Effector memory CD4-positive, alpha-beta T cell (primary cell): ENCODE measurements around the gene TENM4.
"Not testable (repeated sequence)": the region's sequence is repeated elsewhere in the genome, so short reads cannot be mapped to it uniquely, and the experiment has no call there.

Source experiments
- DNase-seq, 3 donors: peaks; one replicate each; pipeline ENCODE4 v3.0.0-alpha.2; 2020
- H3K27ac ChIP-seq: 2 replicates; pipeline ENCODE4 v1.7.0; 2013; ENCODE audit warnings: mild to moderate bottlenecking, low read length, moderate library complexity; ENCODE audit not compliant: insufficient read depth, poor library complexity, severe bottlenecking
- H3K27me3 ChIP-seq: replicated peaks from 2 replicates; pipeline ENCODE4 v1.7.0; 2013; ENCODE audit warnings: mild to moderate bottlenecking, low read length; ENCODE audit not compliant: insufficient read depth, control insufficient read depth, poor library complexity, severe bottlenecking
- H3K36me3 ChIP-seq: 2 replicates; pipeline ENCODE4 v1.7.0; 2013; ENCODE audit warnings: mild to moderate bottlenecking, low read length, moderate library complexity; ENCODE audit not compliant: control insufficient read depth, insufficient read depth
- H3K4me1 ChIP-seq: 2 replicates; pipeline ENCODE4 v1.7.0; 2013; ENCODE audit warnings: low read length, mild to moderate bottlenecking; ENCODE audit not compliant: control insufficient read depth, insufficient read depth, poor library complexity, severe bottlenecking
- H3K4me3 ChIP-seq: 2 replicates; pipeline ENCODE4 v1.7.0; 2013; ENCODE audit warnings: low read length, low read depth, mild to moderate bottlenecking; ENCODE audit not compliant: insufficient read depth, poor library complexity, severe bottlenecking
- H3K9me3 ChIP-seq: 2 replicates; pipeline ENCODE4 v1.7.0; 2013; ENCODE audit warnings: mild to moderate bottlenecking, low read length, moderate library complexity; ENCODE audit not compliant: control insufficient read depth

TENM4 gene

DNA sequence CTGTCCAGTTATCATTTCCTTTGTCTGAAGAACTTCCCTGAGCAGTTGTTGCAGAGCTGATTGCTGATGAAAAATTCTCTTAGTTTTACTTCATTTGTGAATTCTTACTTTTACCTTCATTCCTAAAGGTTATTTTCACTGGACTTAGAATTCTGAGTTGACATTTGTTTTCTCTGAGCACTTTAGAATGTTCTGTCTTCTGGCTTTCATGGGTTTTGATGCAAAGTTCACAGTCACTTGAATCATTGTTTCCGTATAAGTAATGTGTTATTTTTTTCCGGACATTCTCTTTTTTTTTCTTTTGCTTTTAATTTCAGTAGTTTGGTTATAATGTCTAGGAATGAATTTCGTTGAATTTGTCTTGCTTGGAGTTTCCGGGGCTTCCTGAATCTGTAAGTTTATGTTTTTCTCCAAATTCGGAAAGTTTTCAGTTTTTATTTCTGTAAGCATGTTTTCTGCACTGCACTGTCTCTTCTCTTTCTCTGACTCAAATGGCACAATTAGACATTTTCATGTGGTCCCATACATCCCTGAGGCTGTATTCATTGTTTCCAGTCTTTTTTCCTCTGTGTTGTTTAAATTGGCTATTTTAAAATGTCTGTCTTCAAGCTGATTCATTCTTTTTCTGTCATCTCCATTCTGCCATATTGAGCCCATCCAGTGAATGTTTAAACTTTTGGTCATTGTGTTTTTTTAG is 797.7 kb downstream of the TENM4 start:
- no peak overlapping the region for H3K4me3 ChIP-seq
- H3K4me1 ChIP-seq: no peaks in the 10 kb centered on the region
- no peak overlapping the region for H3K27ac ChIP-seq
- no peaks in the 10 kb centered on the region for H3K36me3 ChIP-seq
- H3K27me3 ChIP-seq: no peaks in the 10 kb centered on the region
- no peak for DNase-seq
- no peaks in the 10 kb centered on the region for H3K9me3 ChIP-seq

GRCh38 chr11:78641541-78641940 is 799.3 kb downstream of the TENM4 start:
- H3K36me3 ChIP-seq: no peaks in the 10 kb centered on the region
- no peak for DNase-seq
- no peaks in the 10 kb centered on the region for H3K9me3 ChIP-seq
- no peaks in the 10 kb centered on the region for H3K4me1 ChIP-seq
- no peaks in the 10 kb centered on the region for H3K27me3 ChIP-seq
- H3K27ac ChIP-seq: no peak overlapping the region
- no peak overlapping the region for H3K4me3 ChIP-seq

GRCh38 chr11:78638704-78639380 is 802.0 kb downstream of the TENM4 start:
- no peaks in the 10 kb centered on the region for H3K27me3 ChIP-seq
- no peaks in the 10 kb centered on the region for H3K36me3 ChIP-seq
- H3K27ac ChIP-seq: no peak overlapping the region
- H3K4me1 ChIP-seq: no peaks in the 10 kb centered on the region
- no peak for DNase-seq
- no peaks in the 10 kb centered on the region for H3K9me3 ChIP-seq
- H3K4me3 ChIP-seq: no peak overlapping the region

DNA sequence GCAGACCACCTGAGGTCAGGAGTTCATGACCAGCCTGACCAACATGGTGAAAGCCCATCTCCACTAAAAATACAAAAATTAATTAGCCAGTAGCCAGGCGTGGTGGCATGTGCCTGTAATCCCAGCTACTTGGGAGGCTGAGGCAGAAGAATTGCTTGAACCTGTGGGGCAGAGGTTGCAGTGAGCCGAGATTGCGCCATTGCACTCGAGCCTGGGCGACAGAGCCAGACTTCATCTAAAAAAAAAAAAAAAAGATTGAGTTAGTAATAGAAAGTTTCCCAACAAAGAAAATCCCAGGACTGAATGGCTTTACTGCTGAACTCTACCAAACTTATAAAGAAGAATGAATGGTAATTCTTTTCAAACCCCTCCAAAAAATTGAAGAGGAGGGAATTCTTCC is 803.3 kb downstream of the TENM4 start:
- DNase-seq, H3K36me3 ChIP-seq, H3K4me1 ChIP-seq, H3K27me3 ChIP-seq, H3K9me3 ChIP-seq, H3K4me3 ChIP-seq, H3K27ac ChIP-seq: not testable (repeated sequence)

GRCh38 chr11:78635814-78636506 is 804.9 kb downstream of the TENM4 start:
- no peaks in the 10 kb centered on the region for H3K4me1 ChIP-seq
- H3K9me3 ChIP-seq: no peaks in the 10 kb centered on the region
- no peaks in the 10 kb centered on the region for H3K36me3 ChIP-seq
- peaks cover 5% of the 10 kb centered on the region for H3K27me3 ChIP-seq
- no peak for DNase-seq
- no peak overlapping the region for H3K27ac ChIP-seq
- no peak overlapping the region for H3K4me3 ChIP-seq

- H3K4me1 ChIP-seq: no peaks in the 10 kb centered on the region
- no peaks in the 10 kb centered on the region for H3K36me3 ChIP-seq
- no peak overlapping the region for H3K4me3 ChIP-seq
- DNase-seq: no peak
- H3K27ac ChIP-seq: no peak overlapping the region
- no peaks in the 10 kb centered on the region for H3K9me3 ChIP-seq
- H3K27me3 ChIP-seq: peaks cover 5% of the 10 kb centered on the region
Observed at GRCh38 chr11:78633516-78634310, 807.1 kb downstream of the TENM4 start.

- H3K9me3 ChIP-seq: no peaks in the 10 kb centered on the region
- no peaks in the 10 kb centered on the region for H3K4me1 ChIP-seq
- peaks cover 5% of the 10 kb centered on the region for H3K27me3 ChIP-seq
- H3K4me3 ChIP-seq: no peak overlapping the region
- no peak for DNase-seq
- H3K36me3 ChIP-seq: no peaks in the 10 kb centered on the region
- H3K27ac ChIP-seq: no peak overlapping the region
Observed at GRCh38 chr11:78630561-78631303, 810.1 kb downstream of the TENM4 start.

- no peak overlapping the region for H3K27ac ChIP-seq
- no peaks in the 10 kb centered on the region for H3K4me1 ChIP-seq
- DNase-seq: no peak
- H3K27me3 ChIP-seq: peaks cover 5% of the 10 kb centered on the region
- no peaks in the 10 kb centered on the region for H3K36me3 ChIP-seq
- no peaks in the 10 kb centered on the region for H3K9me3 ChIP-seq
- H3K4me3 ChIP-seq: no peak overlapping the region
Observed at GRCh38 chr11:78630155-78630554, 810.7 kb downstream of the TENM4 start.

- DNase-seq: no peak
- Histone ChIP-seq H3K27ac (no peak overlapping the region), H3K4me3 (no peak overlapping the region), H3K36me3 (no peaks in the 10 kb centered on the region), H3K27me3 (no peaks in the 10 kb centered on the region), H3K4me1 (no peaks in the 10 kb centered on the region), H3K9me3 (no peaks in the 10 kb centered on the region)
Observed at GRCh38 chr11:78622666-78623065, 818.2 kb downstream of the TENM4 start.
